IMR-90 (cell line): ENCODE data around the gene SH3TC1. TPM values are rescaled to one million over a fixed set of nuclear protein-coding genes. Genes with fewer than 3 reads are reported as not detected.

Source experiments
- ATAC-seq: fragments of 200-7000 bp; cut with Tn5 transposase; 2 replicates; pipeline ENCODE4 v1.9.1; 2020; ENCODE audit warnings: low read depth, mild to moderate bottlenecking, moderate library complexity
- BruUV-seq: library from RNA; stranded (reverse); fragments of 400-500 nt; replicated peaks from 2 replicates; lab custom pipeline; 2021; lab: Mats Ljungman, UMichigan
- CTCF ChIA-PET: fragments of 300-600 bp; formaldehyde crosslinking; extraction: SDS; loops from one replicate; lab custom pipeline; 2021; ENCODE audit warnings: antibody characterized with exemption; lab: Yijun Ruan, JAX
- POLR2A ChIA-PET: fragments of 300-600 bp; sonication (Branson Sonifier 250); formaldehyde crosslinking; loops from one replicate; lab custom pipeline; 2022; ENCODE audit warnings: antibody characterized with exemption; ENCODE audit not compliant: unreplicated experiment; lab: Charles Lee
- DNase-seq: peaks from one replicate; pipeline ENCODE4 v3.0.0; 2013
- H2AFZ ChIP-seq: replicated peaks from 2 replicates; pipeline ENCODE3; 2013; ENCODE audit warnings: low read length, mild to moderate bottlenecking; ENCODE audit not compliant: poor library complexity
- H2AK5ac ChIP-seq: 2 replicates; pipeline ENCODE4 v1.6.1; 2013; ENCODE audit warnings: low read depth, low read length, inconsistent platforms
- H2AK9ac ChIP-seq: replicated peaks from 2 replicates; pipeline ENCODE3; 2013; ENCODE audit warnings: mild to moderate bottlenecking, low read depth, low read length, moderate library complexity; ENCODE audit not compliant: poor library complexity
- H2BK120ac ChIP-seq: 2 replicates; pipeline ENCODE4 v1.6.1; 2013; ENCODE audit warnings: low read depth, low read length, inconsistent platforms
- H2BK15ac ChIP-seq: 3 replicates; pipeline ENCODE4 v1.6.1; 2013; ENCODE audit warnings: low read depth, low read length, inconsistent platforms
- H2BK20ac ChIP-seq: 2 replicates; pipeline ENCODE4 v1.6.1; 2013; ENCODE audit warnings: low read depth, mild to moderate bottlenecking, inconsistent platforms, low read length, moderate library complexity
- H2BK5ac ChIP-seq: 2 replicates; pipeline ENCODE4 v1.6.1; 2013; ENCODE audit warnings: mild to moderate bottlenecking, low read depth, low read length, inconsistent platforms; ENCODE audit not compliant: poor library complexity, severe bottlenecking
- H3K14ac ChIP-seq: replicated peaks from 2 replicates; pipeline ENCODE4 v1.6.1; 2013; ENCODE audit warnings: low read depth, low read length, inconsistent platforms
- H3K18ac ChIP-seq: 2 replicates; pipeline ENCODE4 v1.6.1; 2013; ENCODE audit warnings: low read depth, low read length, control low read depth
- H3K23ac ChIP-seq: 2 replicates; pipeline ENCODE4 v1.6.1; 2013; ENCODE audit warnings: low read depth, low read length, inconsistent platforms
- H3K27ac ChIP-seq: 2 replicates; pipeline ENCODE4 v1.5.1; 2013; ENCODE audit warnings: mild to moderate bottlenecking, control low read depth, low read length; ENCODE audit not compliant: insufficient read depth
- H3K27me3 ChIP-seq: 2 replicates; pipeline ENCODE4 v1.6.1; 2013; ENCODE audit warnings: low read length; ENCODE audit not compliant: control insufficient read depth, insufficient read depth
- H3K36me3 ChIP-seq: 2 replicates; pipeline ENCODE4 v1.6.1; 2013; ENCODE audit warnings: low read length, mixed read lengths; ENCODE audit not compliant: control insufficient read depth, insufficient read depth
- H3K4ac ChIP-seq: 2 replicates; pipeline ENCODE4 v1.6.1; 2013; ENCODE audit warnings: low read depth, low read length, inconsistent platforms
- H3K4me1 ChIP-seq: 2 replicates; pipeline ENCODE4 v1.6.1; 2013; ENCODE audit warnings: low read length, mixed read lengths; ENCODE audit not compliant: control insufficient read depth, insufficient read depth
- H3K4me2 ChIP-seq: 2 replicates; pipeline ENCODE4 v1.6.1; 2013; ENCODE audit warnings: low read depth, mild to moderate bottlenecking, control low read depth, low read length, moderate library complexity
- H3K4me3 ChIP-seq: 2 replicates; pipeline ENCODE4 v1.5.1; 2013; ENCODE audit warnings: low read depth, mild to moderate bottlenecking, control low read depth, low read length, moderate library complexity; ENCODE audit not compliant: insufficient read depth
- H3K56ac ChIP-seq: 2 replicates; pipeline ENCODE4 v1.6.1; 2013; ENCODE audit warnings: low read length, inconsistent platforms; ENCODE audit not compliant: insufficient read depth; ENCODE audit errors: extremely low read depth
- H3K79me1 ChIP-seq, 2 experiments: 2 replicates each; pipeline ENCODE4 v1.6.1; 2013; ENCODE audit warnings: low read length in 2 of 2, inconsistent platforms in 1 of 2, low read depth in 1 of 2
- H3K9ac ChIP-seq: 2 replicates; pipeline ENCODE4 v1.6.1; 2013; ENCODE audit warnings: low read depth, low read length, control low read depth
- H3K9me1 ChIP-seq: 2 replicates; pipeline ENCODE4 v1.6.1; 2013; ENCODE audit warnings: low read length, inconsistent platforms; ENCODE audit not compliant: insufficient read depth
- H3K9me3 ChIP-seq: 2 replicates; pipeline ENCODE4 v1.6.1; 2013; ENCODE audit warnings: low read length; ENCODE audit not compliant: control insufficient read depth, insufficient read depth
- H4K20me1 ChIP-seq: 2 replicates; pipeline ENCODE4 v1.6.1; 2013; ENCODE audit warnings: low read length, inconsistent platforms; ENCODE audit not compliant: insufficient read depth
- H4K5ac ChIP-seq: 2 replicates; pipeline ENCODE4 v1.6.1; 2013; ENCODE audit warnings: mild to moderate bottlenecking, low read depth, low read length, control low read depth
- H4K8ac ChIP-seq, 2 experiments: 2 replicates each; pipeline ENCODE4 v1.6.1; 2013; ENCODE audit warnings: low read depth in 2 of 2, low read length in 2 of 2, control low read depth in 1 of 2, inconsistent platforms in 1 of 2
- H4K91ac ChIP-seq: 2 replicates; pipeline ENCODE4 v1.6.1; 2013; ENCODE audit warnings: low read depth, low read length, inconsistent platforms; ENCODE audit not compliant: insufficient read depth
- BHLHE40 ChIP-seq: fragments of 150-350 bp; IDR thresholded peaks from 2 replicates; pipeline ENCODE4 v1.6.1; 2016; ENCODE audit warnings: mild to moderate bottlenecking, low read depth, low read length
- CEBPB ChIP-seq: IDR thresholded peaks from 2 replicates; pipeline ENCODE4 v1.6.1; 2012; ENCODE audit warnings: low read depth, low read length, improper control_type of control experiment
- CHD1 ChIP-seq: IDR thresholded peaks from 2 replicates; pipeline ENCODE4 v1.6.1; 2012; ENCODE audit warnings: low read depth, low read length, improper control_type of control experiment
- ELK1 ChIP-seq: fragments of 150-350 bp; IDR thresholded peaks from 2 replicates; pipeline ENCODE4 v1.6.1; 2016; ENCODE audit warnings: low read depth, mild to moderate bottlenecking, low read length, moderate library complexity, borderline replicate concordance
- FOS ChIP-seq: fragments of 150-350 bp; IDR thresholded peaks from 2 replicates; pipeline ENCODE4 v1.6.1; 2016; ENCODE audit warnings: low read depth, low read length
- MAFK ChIP-seq: IDR thresholded peaks from 2 replicates; pipeline ENCODE4 v1.6.1; 2012; ENCODE audit warnings: low read depth, low read length, improper control_type of control experiment
- MAZ ChIP-seq: IDR thresholded peaks from 2 replicates; pipeline ENCODE4 v1.6.1; 2012; ENCODE audit warnings: low read depth, mild to moderate bottlenecking, low read length, improper control_type of control experiment, moderate library complexity, borderline replicate concordance
- MXI1 ChIP-seq: IDR thresholded peaks from 2 replicates; pipeline ENCODE4 v1.6.1; 2012; ENCODE audit warnings: low read depth, mild to moderate bottlenecking, low read length, moderate library complexity, borderline replicate concordance
- NFE2L2 ChIP-seq: fragments of 150-350 bp; IDR thresholded peaks from 2 replicates; pipeline ENCODE4 v1.6.1; 2016; ENCODE audit warnings: low read depth, mild to moderate bottlenecking, low read length
- RCOR1 ChIP-seq: IDR thresholded peaks from 2 replicates; pipeline ENCODE4 v1.6.1; 2012; ENCODE audit warnings: mild to moderate bottlenecking, low read length, improper control_type of control experiment; ENCODE audit not compliant: insufficient replicate concordance
- RFX5 ChIP-seq: IDR thresholded peaks from 2 replicates; pipeline ENCODE4 v1.8.0; 2012; ENCODE audit warnings: low read depth, mild to moderate bottlenecking, low read length, moderate library complexity
- SMC3 ChIP-seq: fragments of 150-350 bp; IDR thresholded peaks from 2 replicates; pipeline ENCODE4 v1.6.1; 2016; ENCODE audit warnings: low read depth, mild to moderate bottlenecking, antibody characterized with exemption, low read length, moderate library complexity
- USF2 ChIP-seq: fragments of 150-350 bp; IDR thresholded peaks from 2 replicates; pipeline ENCODE4 v1.6.1; 2017; ENCODE audit warnings: mild to moderate bottlenecking, antibody characterized with exemption, low read length, low read depth
- WGBS, 2 experiments: methylation state at CpG; one replicate each; pipeline versions ENCODE4 v1.1.5 to v1.1.7; 2013; ENCODE audit warnings: missing lambda C conversion rate in 2 of 2; ENCODE audit not compliant: insufficient read length in 1 of 2; ENCODE audit errors: extremely low coverage in 2 of 2; 5-methylcytosine and 5-hydroxymethylcytosine counted together
- dilution Hi-C: fragments of 300-500 bp; cut with HindIII; formaldehyde crosslinking; loops from one replicate; pipeline ENCODE4 v1.14.3; 2018; ENCODE audit warnings: low sequenced_read_pairs; ENCODE audit not compliant: unreplicated experiment
- in situ Hi-C: fragments of 300-500 bp; cut with MboI; formaldehyde crosslinking; loops from 3 replicates; pipeline ENCODE4 v1.14.3; 2019; ENCODE audit warnings: low sequenced_read_pairs, inconsistent platforms, mixed read lengths
- intact Hi-C: fragments of 100-400 bp; cut with micrococcal nuclease; formaldehyde crosslinking; loops from 2 replicates; pipeline ENCODE4 v1.10.0; 2022
- polyA plus RNA-seq, 3 experiments: library from polyadenylated mRNA; depleted of rRNA; stranded (reverse); fragments of >200 nt; gene quantifications; 2 replicates each; pipeline ENCODE4 v1.2.3, GENCODE V29; 2012; ENCODE audit warnings: low replicate concordance in 1 of 3
- total RNA-seq: library from RNA; depleted of rRNA; stranded (reverse); fragments of >200 nt; gene quantifications from 2 replicates; pipeline ENCODE4 v1.2.3, GENCODE V29; 2012

SH3TC1 gene
- total and polyA plus RNA-seq, 2 of the 4 experiments (the other 2 are of a cell fraction) = 1.6 to 2.2 TPM

- in situ Hi-C loops (no loop called here), dilution Hi-C loops (no loop called here), intact Hi-C loops (no loop called here)
- DNase-seq = no peak
- Histone ChIP-seq H3K4me2 (no peak overlapping the region), H3K9me1 (0 out of 2 replicates have a peak, but pooled peaks cover under 1% of the 10 kb centered on the region), H2BK15ac (no peak overlapping the region), H3K14ac (no peak overlapping the region), H3K9me3 (no peaks in the 10 kb centered on the region), H2BK120ac (no peak overlapping the region), H4K91ac (no peak overlapping the region), H3K27me3 (peaks cover 61% of the 10 kb centered on the region), H4K20me1 (no peaks in the 10 kb centered on the region), H3K9ac (no peak overlapping the region), H3K27ac (no peak overlapping the region), H2BK5ac (no peak overlapping the region), H3K36me3 (no peaks in the 10 kb centered on the region), H3K23ac (no peak overlapping the region), H3K4me1 (peaks cover 5% of the 10 kb centered on the region; the same call in 1 of the 2 replicates), H2AK5ac (no peak overlapping the region), H3K56ac (no peak overlapping the region), H3K79me1 (no peaks in the 10 kb centered on the region), H3K18ac (no peak overlapping the region), H3K4ac (no peak overlapping the region), H2AK9ac (no peak overlapping the region), H4K8ac (no peak overlapping the region), H3K4me3 (no peak overlapping the region), H2BK20ac (no peak overlapping the region), H4K5ac (no peak overlapping the region), H2AFZ (peak overlapping the region; percentile 43)
- ATAC-seq = no peak
- CTCF ChIA-PET = no interaction called here
- POLR2A ChIA-PET = no interaction called here
- TF ChIP-seq CEBPB = no peak
- TF ChIP-seq MAZ = no peak
- TF ChIP-seq NFE2L2 = no peak
- no peak for TF ChIP-seq BHLHE40
- no peak for TF ChIP-seq FOS
- no peak for TF ChIP-seq MXI1
- no peak for TF ChIP-seq SMC3
- TF ChIP-seq USF2 = no peak
- no peak for TF ChIP-seq RFX5
- no peak for TF ChIP-seq MAFK
- no peak for TF ChIP-seq ELK1
- TF ChIP-seq RCOR1 = no peak
- TF ChIP-seq CHD1 = no peak
- no TSS peak for BruUV-seq
- WGBS, 2 experiments = no CpG with 5 or more reads among the region's 4 CpGs
Measured at GRCh38 chr4:8160233-8160560, 38.9 kb upstream of the SH3TC1 start.
